ENCODE data around the gene ARID3C.

The ARID3C gene

GRCh38 chr9:34576597-34577399 lies 52.1 kb downstream of the ARID3C start:
- no peaks in the 10 kb centered on the region for H3K4me1 ChIP-seq (ENCODE audit: control insufficient read depth, insufficient read depth, low read length)
- H3K36me3 ChIP-seq (ENCODE audit: control insufficient read depth in 2 of 2, insufficient read depth in 1 of 2, low read length in 2 of 2): no peaks in the 10 kb centered on the region
- no peaks in the 10 kb centered on the region for H3K9me3 ChIP-seq (ENCODE audit: control insufficient read depth, insufficient read depth, low read depth, low read length)
- POLR2A ChIA-PET: no interaction called here
- CTCF ChIA-PET: interaction anchor here (1.2 to 4.3 kb wide), 5 partner anchors 10 to 173 kb away, joined by 3 to 18 read pairs (median 8); no protein-coding TSS in a partner anchor
- H3K4me3 ChIP-seq (ENCODE audit: low read depth, low read length): no peak overlapping the region
- no peak overlapping the region for H3K27ac ChIP-seq (ENCODE audit: extremely low read depth, low read depth, low read length)
- peak; percentile 65 for TF ChIP-seq REST (tag by site-specific recombination; IDR thresholded peaks at IDR 0.05)
- TF ChIP-seq SALL2 (tag by site-specific recombination; IDR thresholded peaks at IDR 0.05; ENCODE audit: borderline replicate concordance): no peak

GRCh38 chr9:34575862-34576596 lies 52.8 kb downstream of the ARID3C start:
- Histone ChIP-seq H3K36me3 (ENCODE audit: control insufficient read depth in 2 of 2, insufficient read depth in 1 of 2, low read length in 2 of 2) (no peaks in the 10 kb centered on the region), H3K4me3 (ENCODE audit: low read depth, low read length) (no peak overlapping the region), H3K9me3 (ENCODE audit: control insufficient read depth, insufficient read depth, low read depth, low read length) (no peaks in the 10 kb centered on the region), H3K27ac (ENCODE audit: extremely low read depth, low read depth, low read length) (no peak overlapping the region), H3K4me1 (ENCODE audit: control insufficient read depth, insufficient read depth, low read length) (no peaks in the 10 kb centered on the region)
- TF ChIP-seq ZNF292 (tag by site-specific recombination; IDR thresholded peaks at IDR 0.05; ENCODE audit: borderline replicate concordance, low read depth) (no peak), ZNF510 (tag by site-specific recombination; IDR thresholded peaks at IDR 0.05; ENCODE audit: insufficient replicate concordance) (no peak), ZBTB48 (tag by site-specific recombination; IDR thresholded peaks at IDR 0.05) (no peak), ZNF645 (tag by site-specific recombination; IDR thresholded peaks at IDR 0.05) (no peak), PRDM10 (tag by site-specific recombination; IDR thresholded peaks at IDR 0.05) (no peak), ZFHX2 (tag by site-specific recombination; conservative IDR thresholded peaks at IDR 0.05) (peak; percentile 82), HOXC10 (CRISPR knock-in tag; IDR thresholded peaks at IDR 0.05) (no peak), EGR2 (tag by site-specific recombination; IDR thresholded peaks at IDR 0.05; ENCODE audit: low read depth) (peak; percentile 80), ZNF157 (tag by site-specific recombination; IDR thresholded peaks at IDR 0.05) (no peak), ZNF658 (tag by site-specific recombination; IDR thresholded peaks at IDR 0.05) (no peak)
- ChIA-PET POLR2A (no interaction called here), CTCF (interaction anchor here (0.5 to 2.0 kb wide), 7 partner anchors 9 to 172 kb away, joined by 3 to 10 read pairs (median 4); no protein-coding TSS in a partner anchor)
